IPS DF 19.7 (cell line): Measurements from ENCODE around the gene RSKR.
"Not testable (repeated sequence)": the region's sequence is repeated elsewhere in the genome, so short reads cannot be mapped to it uniquely, and the experiment has no call there.

ENCODE experiments used
- DNase-seq: peaks from one replicate; pipeline ENCODE4 v3.0.0-alpha.2; 2013; ENCODE audit warnings: low read depth, low spot score

The RSKR gene

GRCh38 chr17:28622186-28622585 lies 8.2 kb upstream of the RSKR start:
- no peak for DNase-seq

- DNase-seq = no peak
Measured at GRCh38 chr17:28620010-28620409, 6.0 kb upstream of the RSKR start.

- no peak for DNase-seq
Measured at GRCh38 chr17:28618464-28618863, 4.5 kb upstream of the RSKR start.

GRCh38 chr17:28616281-28616680 lies 2.3 kb upstream of the RSKR start:
- no peak for DNase-seq

- DNase-seq = no peak
Measured at GRCh38 chr17:28615260-28615940, 1.4 kb upstream of the RSKR start.

GRCh38 chr17:28612936-28613872 lies 781 bp downstream of the RSKR start:
- no peak for DNase-seq

GRCh38 chr17:28612531-28612930 lies 1.5 kb downstream of the RSKR start:
- DNase-seq = no peak

- no peak for DNase-seq
Measured at GRCh38 chr17:28610376-28610775, 3.6 kb downstream of the RSKR start.

- not testable (repeated sequence) for DNase-seq
Measured at GRCh38 chr17:28604031-28604430, 10.0 kb downstream of the RSKR start.

GRCh38 chr17:28599311-28600184 lies 14.4 kb downstream of the RSKR start:
- no peak for DNase-seq

- peak; percentile 75 for DNase-seq
Measured at GRCh38 chr17:28598799-28599310, 15.1 kb downstream of the RSKR start, which contains the start of gene SPAG5. Gene SPAG5, minus strand, starts transcription at chr17:28599025. Its CDS starts 79 bp downstream, at chr17:28598946.

- no peak for DNase-seq
Measured at GRCh38 chr17:28598389-28598788, 15.6 kb downstream of the RSKR start.

GRCh38 chr17:28597606-28598383 lies 16.2 kb downstream of the RSKR start:
- DNase-seq = no peak

GRCh38 chr17:28592260-28592659 lies 21.7 kb downstream of the RSKR start:
- DNase-seq = no peak

GRCh38 chr17:28585851-28586250 lies 28.1 kb downstream of the RSKR start:
- no peak for DNase-seq

- no peak for DNase-seq
Measured at GRCh38 chr17:28584434-28584833, 29.6 kb downstream of the RSKR start.

- no peak for DNase-seq
Measured at GRCh38 chr17:28582513-28582912, 31.5 kb downstream of the RSKR start.

GRCh38 chr17:28580959-28581358 lies 33.0 kb downstream of the RSKR start:
- no peak for DNase-seq

- DNase-seq = no peak
Measured at GRCh38 chr17:28579526-28579925, 34.5 kb downstream of the RSKR start.

- DNase-seq = no peak
Measured at GRCh38 chr17:28578246-28579195, 35.5 kb downstream of the RSKR start.
